Lung (tissue), 12 donors: ENCODE data around the gene PFKFB4. TPM values are rescaled to one million over a fixed set of nuclear protein-coding genes. Genes with fewer than 3 reads are reported as not detected.

Source experiments
- ATAC-seq: fragments of 200-7000 bp; cut with Tn5 transposase; one replicate; pipeline ENCODE4 v1.9.1; 2020; ENCODE audit warnings: moderate number of reproducible peaks; ENCODE audit not compliant: insufficient read depth, low FRiP score
- DNase-seq, 3 donors: peaks; one replicate each; pipeline ENCODE4 v3.0.0-alpha.2; 2013 to 2017
- H3K27ac ChIP-seq, 2 donors: one replicate each; pipeline ENCODE4 v1.5.1; 2013; ENCODE audit warnings: mild to moderate bottlenecking in 2 of 2, moderate library complexity in 2 of 2, control low read depth in 1 of 2, inconsistent platforms in 1 of 2, low read depth in 1 of 2, low read length in 1 of 2
- H3K27me3 ChIP-seq, 3 donors: one replicate each; pipeline ENCODE4 v1.5.1; 2013; ENCODE audit warnings: low read length in 2 of 3; ENCODE audit not compliant: control insufficient read depth in 3 of 3, insufficient read depth in 3 of 3
- H3K36me3 ChIP-seq, 4 donors: one replicate each; pipeline ENCODE4 v1.5.1; 2013; ENCODE audit warnings: low read length in 4 of 4, mild to moderate bottlenecking in 1 of 4, moderate library complexity in 1 of 4; ENCODE audit not compliant: control insufficient read depth in 4 of 4, insufficient read depth in 4 of 4
- H3K4me1 ChIP-seq, 5 donors: one replicate each; pipeline ENCODE4 v1.5.1; 2013; ENCODE audit warnings: low read length in 5 of 5, mild to moderate bottlenecking in 2 of 5, moderate library complexity in 1 of 5; ENCODE audit not compliant: control insufficient read depth in 5 of 5, insufficient read depth in 5 of 5
- H3K4me3 ChIP-seq: one replicate; pipeline ENCODE4 v1.5.1; 2013; ENCODE audit warnings: mild to moderate bottlenecking, control low read depth, moderate library complexity
- H3K9ac ChIP-seq, 2 donors: one replicate each; pipeline ENCODE4 v1.5.1; 2013; ENCODE audit warnings: low read length in 2 of 2, control low read depth in 1 of 2; ENCODE audit not compliant: insufficient read depth in 1 of 2
- H3K9me3 ChIP-seq, 4 donors: one replicate each; pipeline ENCODE4 v1.5.1; 2013; ENCODE audit warnings: low read length in 3 of 4, mild to moderate bottlenecking in 1 of 4, moderate library complexity in 1 of 4; ENCODE audit not compliant: control insufficient read depth in 4 of 4, insufficient read depth in 3 of 4
- WGBS, 2 donors: extraction: QIAGEN DNeasy Blood & Tissue Kit; methylation state at CpG; one replicate each; pipeline ENCODE4 v1.1.7; 2013; 5-methylcytosine and 5-hydroxymethylcytosine counted together
- polyA plus RNA-seq, 2 donors: library from polyadenylated mRNA; stranded (reverse); fragments of 200-250 nt; gene quantifications; one replicate each; pipeline ENCODE4 v1.2.1, GENCODE V29; 2013
- total RNA-seq, 2 donors: library from RNA; depleted of rRNA in 1 of 2; stranded (reverse); fragments of >200 nt in 1 of 2; gene quantifications; one replicate each; pipeline ENCODE4 v1.2.1, GENCODE V29; 2014 to 2021
- TF ChIP-seq, protein P1 (sequence below): IDR thresholded peaks from 2 replicates; pipeline ENCODE4 v1.5.1; 2012; ENCODE audit warnings: mild to moderate bottlenecking; ENCODE audit errors: control extremely low read depth, extremely low read depth
- donor health status: control.
- donor health status: control.
- donor health status: Bipolar disorder and iron deficiency.
- donor health status: healthy.
- donor health status: DM: yes; HTN: yes; CAD: no.

Gene PFKFB4
- total and polyA plus RNA-seq, 4 donors = 3.6 to 15.9 (median 12.1) TPM

DNA sequence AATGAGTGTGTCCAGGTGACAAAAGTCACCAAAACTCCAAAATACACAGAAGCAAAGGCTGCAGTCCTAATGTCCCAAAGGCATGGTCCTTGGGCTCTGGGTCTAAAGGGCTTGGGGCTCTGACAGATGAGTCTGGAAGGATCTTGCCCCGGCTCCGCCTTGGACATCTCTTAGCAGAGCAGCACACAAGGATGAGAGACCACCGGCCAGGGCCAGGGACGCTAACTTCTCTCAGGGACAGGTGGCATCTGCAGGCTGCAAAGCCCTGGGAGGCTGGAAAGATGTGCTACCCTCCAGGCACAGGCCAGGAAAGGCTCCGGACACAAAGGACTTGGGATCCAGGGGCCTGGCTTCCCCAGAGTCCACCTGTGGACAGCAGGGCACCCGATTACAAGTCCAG is 38.5 kb downstream of the PFKFB4 start:
- DNase-seq (no peak), ATAC-seq (no peak)
- no peaks in the 10 kb centered on the region for H3K36me3 ChIP-seq
- no peaks in the 10 kb centered on the region for H3K4me1 ChIP-seq
- no peak overlapping the region for H3K4me3 ChIP-seq
- no peak overlapping the region for H3K27ac ChIP-seq
- TF ChIP-seq, protein P1, sequence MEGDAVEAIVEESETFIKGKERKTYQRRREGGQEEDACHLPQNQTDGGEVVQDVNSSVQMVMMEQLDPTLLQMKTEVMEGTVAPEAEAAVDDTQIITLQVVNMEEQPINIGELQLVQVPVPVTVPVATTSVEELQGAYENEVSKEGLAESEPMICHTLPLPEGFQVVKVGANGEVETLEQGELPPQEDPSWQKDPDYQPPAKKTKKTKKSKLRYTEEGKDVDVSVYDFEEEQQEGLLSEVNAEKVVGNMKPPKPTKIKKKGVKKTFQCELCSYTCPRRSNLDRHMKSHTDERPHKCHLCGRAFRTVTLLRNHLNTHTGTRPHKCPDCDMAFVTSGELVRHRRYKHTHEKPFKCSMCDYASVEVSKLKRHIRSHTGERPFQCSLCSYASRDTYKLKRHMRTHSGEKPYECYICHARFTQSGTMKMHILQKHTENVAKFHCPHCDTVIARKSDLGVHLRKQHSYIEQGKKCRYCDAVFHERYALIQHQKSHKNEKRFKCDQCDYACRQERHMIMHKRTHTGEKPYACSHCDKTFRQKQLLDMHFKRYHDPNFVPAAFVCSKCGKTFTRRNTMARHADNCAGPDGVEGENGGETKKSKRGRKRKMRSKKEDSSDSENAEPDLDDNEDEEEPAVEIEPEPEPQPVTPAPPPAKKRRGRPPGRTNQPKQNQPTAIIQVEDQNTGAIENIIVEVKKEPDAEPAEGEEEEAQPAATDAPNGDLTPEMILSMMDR = no peak
- H3K9ac ChIP-seq = no peak overlapping the region
- WGBS, 2 donors = 90 to 95% methylated on average over 6 of the region's 6 CpGs
- no peaks in the 10 kb centered on the region for H3K27me3 ChIP-seq
- H3K9me3 ChIP-seq = no peaks in the 10 kb centered on the region

DNA sequence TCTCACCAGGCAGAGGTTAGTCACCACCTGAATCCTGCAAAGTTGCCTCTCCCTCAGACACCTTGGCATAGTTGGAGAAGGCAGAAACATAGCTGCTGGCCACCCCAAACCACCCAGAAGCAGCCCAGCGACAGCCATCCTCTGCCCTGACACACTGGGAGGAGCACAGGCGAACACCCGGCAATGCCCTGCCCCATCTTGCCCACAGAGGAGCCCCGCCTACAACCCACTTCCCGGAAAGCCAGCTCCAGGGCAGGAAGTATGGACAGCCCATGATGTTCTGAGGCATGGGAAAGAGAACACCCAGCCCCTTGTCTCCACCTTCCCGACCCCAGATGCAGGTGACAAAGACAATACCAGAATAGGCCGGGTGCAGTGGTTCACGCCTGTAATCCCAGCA is 40.0 kb downstream of the PFKFB4 start:
- WGBS, 2 donors = 68 to 74% methylated on average over 8 of the region's 8 CpGs
- no peak for DNase-seq
- no peak overlapping the region for H3K9ac ChIP-seq
- TF ChIP-seq, protein P1 = no peak
- H3K9me3 ChIP-seq = no peaks in the 10 kb centered on the region
- H3K4me3 ChIP-seq = no peak overlapping the region
- H3K27ac ChIP-seq = no peak overlapping the region
- H3K4me1 ChIP-seq = no peaks in the 10 kb centered on the region
- no peak for ATAC-seq
- H3K27me3 ChIP-seq = no peaks in the 10 kb centered on the region
- no peaks in the 10 kb centered on the region for H3K36me3 ChIP-seq

DNA sequence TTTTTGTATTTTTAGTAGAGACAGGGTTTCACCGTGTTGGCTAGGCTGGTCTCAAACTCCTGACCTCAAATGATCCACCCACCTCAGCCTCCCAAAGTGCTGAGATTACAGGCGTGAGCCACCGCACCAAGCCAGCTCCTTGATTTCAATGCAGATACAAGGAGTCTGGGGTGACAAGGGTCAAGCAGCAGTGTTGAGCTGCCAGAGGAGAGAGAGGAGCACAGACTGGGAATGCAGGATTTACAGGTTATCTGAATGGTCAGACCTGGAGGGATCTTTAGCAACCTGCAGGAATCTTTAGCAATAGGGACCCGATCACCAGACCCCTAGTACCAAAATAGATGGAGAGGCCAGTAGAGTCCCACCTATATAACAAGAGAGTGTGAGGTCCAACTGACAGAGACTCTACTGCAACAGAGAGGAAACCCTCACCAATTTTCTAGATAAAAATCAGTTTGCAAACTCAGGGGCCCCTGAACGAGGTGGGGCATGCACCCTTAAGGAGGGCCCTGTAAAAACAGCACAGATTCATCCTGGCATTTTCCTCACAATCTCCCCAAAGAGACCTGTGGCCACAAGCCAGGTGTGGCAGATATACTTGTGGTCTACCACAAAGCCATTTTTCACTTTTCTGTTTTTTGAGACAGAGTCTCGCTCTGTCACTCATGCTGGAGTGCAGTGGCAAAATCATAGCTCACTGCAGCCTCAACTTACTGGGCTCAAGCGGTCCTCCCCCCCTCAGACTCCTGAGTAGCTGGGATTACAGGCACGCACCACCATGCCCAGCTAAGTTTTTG is 42.0 kb downstream of the PFKFB4 start:
- Histone ChIP-seq H3K36me3 (no peaks in the 10 kb centered on the region), H3K4me3 (no peak overlapping the region), H3K9me3 (no peaks in the 10 kb centered on the region), H3K27me3 (no peaks in the 10 kb centered on the region), H3K27ac (no peak overlapping the region), H3K4me1 (no peaks in the 10 kb centered on the region), H3K9ac (no peak overlapping the region)
- TF ChIP-seq, protein P1 = no peak
- DNase-seq = no peak
- no peak for ATAC-seq
- 84 to 89% methylated on average over 8 of the region's 8 CpGs for WGBS, 2 donors
